WTC11 (cell line): ENCODE measurements around the gene CAMTA1. TPM values are rescaled to one million over a fixed set of nuclear protein-coding genes. Genes with fewer than 3 reads are reported as not detected.

Experiments
- ATAC-seq: fragments of 200-7000 bp; cut with Tn5 transposase; 2 replicates; pipeline ENCODE4 v1.10.0; 2021; ENCODE audit warnings: mild to moderate bottlenecking, moderate library complexity
- CTCF ChIA-PET: fragments of 300-600 bp; sonication (Branson Sonifier 250); formaldehyde crosslinking; loops from one replicate; lab custom pipeline; 2021; ENCODE audit warnings: antibody characterized with exemption; lab: Charles Lee
- POLR2A ChIA-PET: fragments of 350-600 bp; sonication (Branson Sonifier 250); formaldehyde crosslinking; loops from one replicate; lab custom pipeline; 2021; ENCODE audit warnings: antibody characterized with exemption; lab: Charles Lee
- DNase-seq: peaks from one replicate; pipeline ENCODE4 v3.0.0; 2021; ENCODE audit warnings: low spot score
- H3K27ac Mint-ChIP-seq: 2 replicates; pipeline ENCODE4 v1.8.0; 2021; ENCODE audit warnings: mixed read lengths
- H3K27me3 Mint-ChIP-seq: 2 replicates; pipeline ENCODE4 v1.8.0; 2021; ENCODE audit warnings: low read depth, mild to moderate bottlenecking, moderate library complexity, mixed read lengths
- H3K36me3 Mint-ChIP-seq: 2 replicates; pipeline ENCODE4 v1.8.0; 2021; ENCODE audit warnings: mixed read lengths
- H3K4me1 Mint-ChIP-seq: 2 replicates; pipeline ENCODE4 v1.8.0; 2022; ENCODE audit warnings: mixed read lengths
- H3K4me3 Mint-ChIP-seq: 2 replicates; pipeline ENCODE4 v1.8.0; 2021; ENCODE audit warnings: mild to moderate bottlenecking, moderate library complexity, mixed read lengths
- H3K9me3 Mint-ChIP-seq: 2 replicates; pipeline ENCODE4 v1.8.0; 2021; ENCODE audit warnings: mixed read lengths
- CREM ChIP-seq: sonication (generic); formaldehyde crosslinking; IDR thresholded peaks from 2 replicates; pipeline ENCODE4 v1.8.1; 2022; ENCODE audit warnings: mild to moderate bottlenecking, missing genetic modification reagents, moderate library complexity
- ELF4 ChIP-seq: sonication (generic); formaldehyde crosslinking; IDR thresholded peaks from 2 replicates; pipeline ENCODE4 v1.8.1; 2022; ENCODE audit warnings: low read depth, mild to moderate bottlenecking, moderate library complexity, missing genetic modification reagents
- EMX1 ChIP-seq: fragments of 250-450 bp; sonication (Bioruptor Pico); IDR thresholded peaks from 2 replicates; pipeline ENCODE4 v1.8.0; 2021; ENCODE audit warnings: mild to moderate bottlenecking
- ETV6 ChIP-seq: sonication (generic); formaldehyde crosslinking; IDR thresholded peaks from 2 replicates; pipeline ENCODE4 v1.8.1; 2022; ENCODE audit warnings: mild to moderate bottlenecking, missing genetic modification reagents
- FOXK1 ChIP-seq: sonication (generic); formaldehyde crosslinking; IDR thresholded peaks from 2 replicates; pipeline ENCODE4 v1.8.0; 2022; ENCODE audit warnings: mild to moderate bottlenecking, moderate library complexity, missing genetic modification reagents
- IRF2 ChIP-seq: sonication (generic); formaldehyde crosslinking; IDR thresholded peaks from 2 replicates; pipeline ENCODE4 v1.8.0; 2022; ENCODE audit warnings: low read depth, missing genetic modification reagents, borderline replicate concordance
- KAT7 ChIP-seq: sonication (generic); formaldehyde crosslinking; IDR thresholded peaks from 2 replicates; pipeline ENCODE4 v1.8.1; 2023; ENCODE audit warnings: missing genetic modification reagents, mild to moderate bottlenecking, borderline replicate concordance
- NFE2L1 ChIP-seq: sonication (generic); formaldehyde crosslinking; IDR thresholded peaks from 2 replicates; pipeline ENCODE4 v1.8.1; 2023; ENCODE audit warnings: missing genetic modification reagents
- SMAD4 ChIP-seq: sonication (generic); formaldehyde crosslinking; IDR thresholded peaks from 2 replicates; pipeline ENCODE4 v1.8.0; 2022; ENCODE audit warnings: mild to moderate bottlenecking, missing genetic modification reagents
- TEAD4 ChIP-seq: sonication (generic); formaldehyde crosslinking; IDR thresholded peaks from 2 replicates; pipeline ENCODE4 v1.8.0; 2022; ENCODE audit warnings: mild to moderate bottlenecking, missing genetic modification reagents
- ZBTB21 ChIP-seq: sonication (generic); formaldehyde crosslinking; IDR thresholded peaks from 2 replicates; pipeline ENCODE4 v1.8.1; 2023; ENCODE audit warnings: mild to moderate bottlenecking, missing genetic modification reagents, borderline replicate concordance
- ZNF232 ChIP-seq: sonication (generic); formaldehyde crosslinking; IDR thresholded peaks from 2 replicates; pipeline ENCODE4 v1.8.0; 2022; ENCODE audit warnings: mild to moderate bottlenecking, missing genetic modification reagents
- ZNF263 ChIP-seq: sonication (generic); formaldehyde crosslinking; IDR thresholded peaks from 2 replicates; pipeline ENCODE4 v1.8.1; 2022; ENCODE audit warnings: low read depth, mild to moderate bottlenecking, moderate library complexity, missing genetic modification reagents
- total RNA-seq: library from RNA; stranded (reverse); gene quantifications from 3 replicates; pipeline ENCODE4 v1.2.3, GENCODE V29; 2021
- TF ChIP-seq, protein P1 (sequence below): sonication (generic); formaldehyde crosslinking; conservative IDR thresholded peaks from 2 replicates; pipeline ENCODE4 v1.8.1; 2023; ENCODE audit warnings: mild to moderate bottlenecking, low read depth, missing genetic modification reagents, moderate library complexity
- TF ChIP-seq, protein P2 (sequence below): fragments of 250-450 bp; sonication (Bioruptor Pico); IDR thresholded peaks from 2 replicates; pipeline ENCODE4 v1.9.0; 2021; ENCODE audit warnings: mild to moderate bottlenecking
- TF ChIP-seq, protein P3 (sequence below): sonication (generic); formaldehyde crosslinking; IDR thresholded peaks from 2 replicates; pipeline ENCODE4 v1.8.1; 2023; ENCODE audit warnings: mild to moderate bottlenecking, missing genetic modification reagents, borderline replicate concordance
- TF ChIP-seq, protein P4 (sequence below): sonication (generic); formaldehyde crosslinking; IDR thresholded peaks from 2 replicates; pipeline ENCODE4 v1.8.0; 2023; ENCODE audit warnings: missing genetic modification reagents
- TF ChIP-seq, protein P5 (sequence below): fragments of 250-450 bp; sonication (Bioruptor Pico); IDR thresholded peaks from 2 replicates; pipeline ENCODE4 v1.8.0; 2021; ENCODE audit warnings: mild to moderate bottlenecking
- TF ChIP-seq, protein P6 (sequence below): sonication (generic); formaldehyde crosslinking; IDR thresholded peaks from 2 replicates; pipeline ENCODE4 v1.8.1; 2022; ENCODE audit warnings: low read depth, mild to moderate bottlenecking, moderate library complexity, missing genetic modification reagents, borderline replicate concordance
- TF ChIP-seq, protein P7 (sequence below): sonication (generic); formaldehyde crosslinking; IDR thresholded peaks from 2 replicates; pipeline ENCODE4 v1.8.0; 2022; ENCODE audit warnings: mild to moderate bottlenecking, missing genetic modification reagents

Gene CAMTA1
- total RNA-seq, 1 experiment from 2014 or later: 86.4 TPM

DNA sequence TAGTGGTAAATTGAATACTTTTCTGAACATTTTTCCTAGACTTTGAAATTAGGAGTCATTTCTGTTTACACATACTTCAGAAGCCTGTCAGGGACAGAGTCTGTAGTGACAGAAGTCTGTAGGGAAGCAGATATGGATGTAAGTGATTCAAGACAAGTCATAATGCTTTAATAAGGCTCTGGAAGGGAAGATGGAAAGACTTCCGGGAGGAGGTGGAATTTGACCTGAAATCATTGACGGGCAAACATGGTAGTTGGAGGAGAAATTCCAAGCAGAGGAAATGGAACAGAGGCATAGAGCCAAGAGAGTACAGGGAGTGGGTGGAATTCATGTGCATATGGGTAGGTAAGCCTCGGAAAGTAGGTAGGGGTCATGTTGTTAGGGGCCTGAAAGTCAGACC lies 22.5 kb downstream of the CAMTA1 start:
- TF ChIP-seq, protein P1, sequence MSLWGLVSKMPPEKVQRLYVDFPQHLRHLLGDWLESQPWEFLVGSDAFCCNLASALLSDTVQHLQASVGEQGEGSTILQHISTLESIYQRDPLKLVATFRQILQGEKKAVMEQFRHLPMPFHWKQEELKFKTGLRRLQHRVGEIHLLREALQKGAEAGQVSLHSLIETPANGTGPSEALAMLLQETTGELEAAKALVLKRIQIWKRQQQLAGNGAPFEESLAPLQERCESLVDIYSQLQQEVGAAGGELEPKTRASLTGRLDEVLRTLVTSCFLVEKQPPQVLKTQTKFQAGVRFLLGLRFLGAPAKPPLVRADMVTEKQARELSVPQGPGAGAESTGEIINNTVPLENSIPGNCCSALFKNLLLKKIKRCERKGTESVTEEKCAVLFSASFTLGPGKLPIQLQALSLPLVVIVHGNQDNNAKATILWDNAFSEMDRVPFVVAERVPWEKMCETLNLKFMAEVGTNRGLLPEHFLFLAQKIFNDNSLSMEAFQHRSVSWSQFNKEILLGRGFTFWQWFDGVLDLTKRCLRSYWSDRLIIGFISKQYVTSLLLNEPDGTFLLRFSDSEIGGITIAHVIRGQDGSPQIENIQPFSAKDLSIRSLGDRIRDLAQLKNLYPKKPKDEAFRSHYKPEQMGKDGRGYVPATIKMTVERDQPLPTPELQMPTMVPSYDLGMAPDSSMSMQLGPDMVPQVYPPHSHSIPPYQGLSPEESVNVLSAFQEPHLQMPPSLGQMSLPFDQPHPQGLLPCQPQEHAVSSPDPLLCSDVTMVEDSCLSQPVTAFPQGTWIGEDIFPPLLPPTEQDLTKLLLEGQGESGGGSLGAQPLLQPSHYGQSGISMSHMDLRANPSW: no peak
- TF ChIP-seq, protein P2, sequence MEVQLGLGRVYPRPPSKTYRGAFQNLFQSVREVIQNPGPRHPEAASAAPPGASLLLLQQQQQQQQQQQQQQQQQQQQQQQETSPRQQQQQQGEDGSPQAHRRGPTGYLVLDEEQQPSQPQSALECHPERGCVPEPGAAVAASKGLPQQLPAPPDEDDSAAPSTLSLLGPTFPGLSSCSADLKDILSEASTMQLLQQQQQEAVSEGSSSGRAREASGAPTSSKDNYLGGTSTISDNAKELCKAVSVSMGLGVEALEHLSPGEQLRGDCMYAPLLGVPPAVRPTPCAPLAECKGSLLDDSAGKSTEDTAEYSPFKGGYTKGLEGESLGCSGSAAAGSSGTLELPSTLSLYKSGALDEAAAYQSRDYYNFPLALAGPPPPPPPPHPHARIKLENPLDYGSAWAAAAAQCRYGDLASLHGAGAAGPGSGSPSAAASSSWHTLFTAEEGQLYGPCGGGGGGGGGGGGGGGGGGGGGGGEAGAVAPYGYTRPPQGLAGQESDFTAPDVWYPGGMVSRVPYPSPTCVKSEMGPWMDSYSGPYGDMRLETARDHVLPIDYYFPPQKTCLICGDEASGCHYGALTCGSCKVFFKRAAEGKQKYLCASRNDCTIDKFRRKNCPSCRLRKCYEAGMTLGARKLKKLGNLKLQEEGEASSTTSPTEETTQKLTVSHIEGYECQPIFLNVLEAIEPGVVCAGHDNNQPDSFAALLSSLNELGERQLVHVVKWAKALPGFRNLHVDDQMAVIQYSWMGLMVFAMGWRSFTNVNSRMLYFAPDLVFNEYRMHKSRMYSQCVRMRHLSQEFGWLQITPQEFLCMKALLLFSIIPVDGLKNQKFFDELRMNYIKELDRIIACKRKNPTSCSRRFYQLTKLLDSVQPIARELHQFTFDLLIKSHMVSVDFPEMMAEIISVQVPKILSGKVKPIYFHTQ (CRISPR knock-in tag): no peak
- TF ChIP-seq, protein P3, sequence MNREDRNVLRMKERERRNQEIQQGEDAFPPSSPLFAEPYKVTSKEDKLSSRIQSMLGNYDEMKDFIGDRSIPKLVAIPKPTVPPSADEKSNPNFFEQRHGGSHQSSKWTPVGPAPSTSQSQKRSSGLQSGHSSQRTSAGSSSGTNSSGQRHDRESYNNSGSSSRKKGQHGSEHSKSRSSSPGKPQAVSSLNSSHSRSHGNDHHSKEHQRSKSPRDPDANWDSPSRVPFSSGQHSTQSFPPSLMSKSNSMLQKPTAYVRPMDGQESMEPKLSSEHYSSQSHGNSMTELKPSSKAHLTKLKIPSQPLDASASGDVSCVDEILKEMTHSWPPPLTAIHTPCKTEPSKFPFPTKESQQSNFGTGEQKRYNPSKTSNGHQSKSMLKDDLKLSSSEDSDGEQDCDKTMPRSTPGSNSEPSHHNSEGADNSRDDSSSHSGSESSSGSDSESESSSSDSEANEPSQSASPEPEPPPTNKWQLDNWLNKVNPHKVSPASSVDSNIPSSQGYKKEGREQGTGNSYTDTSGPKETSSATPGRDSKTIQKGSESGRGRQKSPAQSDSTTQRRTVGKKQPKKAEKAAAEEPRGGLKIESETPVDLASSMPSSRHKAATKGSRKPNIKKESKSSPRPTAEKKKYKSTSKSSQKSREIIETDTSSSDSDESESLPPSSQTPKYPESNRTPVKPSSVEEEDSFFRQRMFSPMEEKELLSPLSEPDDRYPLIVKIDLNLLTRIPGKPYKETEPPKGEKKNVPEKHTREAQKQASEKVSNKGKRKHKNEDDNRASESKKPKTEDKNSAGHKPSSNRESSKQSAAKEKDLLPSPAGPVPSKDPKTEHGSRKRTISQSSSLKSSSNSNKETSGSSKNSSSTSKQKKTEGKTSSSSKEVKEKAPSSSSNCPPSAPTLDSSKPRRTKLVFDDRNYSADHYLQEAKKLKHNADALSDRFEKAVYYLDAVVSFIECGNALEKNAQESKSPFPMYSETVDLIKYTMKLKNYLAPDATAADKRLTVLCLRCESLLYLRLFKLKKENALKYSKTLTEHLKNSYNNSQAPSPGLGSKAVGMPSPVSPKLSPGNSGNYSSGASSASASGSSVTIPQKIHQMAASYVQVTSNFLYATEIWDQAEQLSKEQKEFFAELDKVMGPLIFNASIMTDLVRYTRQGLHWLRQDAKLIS: no peak
- no peak for TF ChIP-seq ZBTB21 (CRISPR knock-in tag)
- TF ChIP-seq, protein P4, sequence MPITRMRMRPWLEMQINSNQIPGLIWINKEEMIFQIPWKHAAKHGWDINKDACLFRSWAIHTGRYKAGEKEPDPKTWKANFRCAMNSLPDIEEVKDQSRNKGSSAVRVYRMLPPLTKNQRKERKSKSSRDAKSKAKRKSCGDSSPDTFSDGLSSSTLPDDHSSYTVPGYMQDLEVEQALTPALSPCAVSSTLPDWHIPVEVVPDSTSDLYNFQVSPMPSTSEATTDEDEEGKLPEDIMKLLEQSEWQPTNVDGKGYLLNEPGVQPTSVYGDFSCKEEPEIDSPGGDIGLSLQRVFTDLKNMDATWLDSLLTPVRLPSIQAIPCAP: no peak
- no peak for TF ChIP-seq CREM (CRISPR knock-in tag)
- TF ChIP-seq, protein P5, sequence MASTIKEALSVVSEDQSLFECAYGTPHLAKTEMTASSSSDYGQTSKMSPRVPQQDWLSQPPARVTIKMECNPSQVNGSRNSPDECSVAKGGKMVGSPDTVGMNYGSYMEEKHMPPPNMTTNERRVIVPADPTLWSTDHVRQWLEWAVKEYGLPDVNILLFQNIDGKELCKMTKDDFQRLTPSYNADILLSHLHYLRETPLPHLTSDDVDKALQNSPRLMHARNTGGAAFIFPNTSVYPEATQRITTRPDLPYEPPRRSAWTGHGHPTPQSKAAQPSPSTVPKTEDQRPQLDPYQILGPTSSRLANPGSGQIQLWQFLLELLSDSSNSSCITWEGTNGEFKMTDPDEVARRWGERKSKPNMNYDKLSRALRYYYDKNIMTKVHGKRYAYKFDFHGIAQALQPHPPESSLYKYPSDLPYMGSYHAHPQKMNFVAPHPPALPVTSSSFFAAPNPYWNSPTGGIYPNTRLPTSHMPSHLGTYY (CRISPR knock-in tag): no peak
- no peak for TF ChIP-seq ZNF263 (CRISPR knock-in tag)
- TF ChIP-seq ZNF232 (CRISPR knock-in tag): no peak
- no peak for TF ChIP-seq SMAD4 (CRISPR knock-in tag)
- TF ChIP-seq TEAD4 (CRISPR knock-in tag): no peak
- TF ChIP-seq FOXK1: no peak
- TF ChIP-seq IRF2: no peak
- TF ChIP-seq, protein P6, sequence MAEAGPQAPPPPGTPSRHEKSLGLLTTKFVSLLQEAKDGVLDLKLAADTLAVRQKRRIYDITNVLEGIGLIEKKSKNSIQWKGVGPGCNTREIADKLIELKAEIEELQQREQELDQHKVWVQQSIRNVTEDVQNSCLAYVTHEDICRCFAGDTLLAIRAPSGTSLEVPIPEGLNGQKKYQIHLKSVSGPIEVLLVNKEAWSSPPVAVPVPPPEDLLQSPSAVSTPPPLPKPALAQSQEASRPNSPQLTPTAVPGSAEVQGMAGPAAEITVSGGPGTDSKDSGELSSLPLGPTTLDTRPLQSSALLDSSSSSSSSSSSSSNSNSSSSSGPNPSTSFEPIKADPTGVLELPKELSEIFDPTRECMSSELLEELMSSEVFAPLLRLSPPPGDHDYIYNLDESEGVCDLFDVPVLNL (CRISPR knock-in tag): no peak
- TF ChIP-seq ETV6 (CRISPR knock-in tag): no peak
- TF ChIP-seq ELF4 (CRISPR knock-in tag): no peak
- TF ChIP-seq, protein P7, sequence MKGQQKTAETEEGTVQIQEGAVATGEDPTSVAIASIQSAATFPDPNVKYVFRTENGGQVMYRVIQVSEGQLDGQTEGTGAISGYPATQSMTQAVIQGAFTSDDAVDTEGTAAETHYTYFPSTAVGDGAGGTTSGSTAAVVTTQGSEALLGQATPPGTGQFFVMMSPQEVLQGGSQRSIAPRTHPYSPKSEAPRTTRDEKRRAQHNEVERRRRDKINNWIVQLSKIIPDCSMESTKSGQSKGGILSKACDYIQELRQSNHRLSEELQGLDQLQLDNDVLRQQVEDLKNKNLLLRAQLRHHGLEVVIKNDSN: no peak
- TF ChIP-seq NFE2L1 (CRISPR knock-in tag): no peak
- no peak for TF ChIP-seq KAT7
- TF ChIP-seq EMX1 (CRISPR knock-in tag): no peak
- H3K27ac Mint-ChIP-seq: no peak overlapping the region
- ChIA-PET CTCF (no interaction called here), POLR2A (no interaction called here)
- H3K27me3 Mint-ChIP-seq: no peaks in the 10 kb centered on the region
- ATAC-seq (no peak), DNase-seq (no peak)
- H3K9me3 Mint-ChIP-seq: no peaks in the 10 kb centered on the region
- peaks cover 18% of the 10 kb centered on the region for H3K4me1 Mint-ChIP-seq
- H3K4me3 Mint-ChIP-seq: no peak overlapping the region
- H3K36me3 Mint-ChIP-seq: no peaks in the 10 kb centered on the region
